OCI-LY3 (cell line): ENCODE measurements around the gene RAET1E.

ENCODE experiments used
- H2AFZ ChIP-seq: fragments of 200-600, 300-600 bp; shearing (Covaris generic); 2 replicates; pipeline ENCODE4 v1.6.0; 2014; ENCODE audit warnings: antibody characterized with exemption, low read depth, low read length
- H3K27ac ChIP-seq: fragments of 200-600, 300-600 bp; sonication (generic); 2 replicates; pipeline ENCODE4 v1.5.1; 2014; ENCODE audit warnings: mild to moderate bottlenecking, low read length, moderate library complexity, mixed read lengths
- H3K27me3 ChIP-seq: fragments of 200-600, 300-600 bp; sonication (generic); 2 replicates; pipeline ENCODE4 v1.6.1; 2014; ENCODE audit warnings: low read depth, low read length, mixed read lengths
- H3K36me3 ChIP-seq: fragments of 200-600, 300-600 bp; sonication (generic); replicated peaks from 2 replicates; pipeline ENCODE3; 2014; ENCODE audit warnings: low read depth, low read length, mixed read lengths
- H3K4me1 ChIP-seq: fragments of 300-600, 200-600 bp; sonication (generic); 2 replicates; pipeline ENCODE4 v1.6.1; 2014; ENCODE audit warnings: low read length, mixed read lengths
- H3K4me2 ChIP-seq: fragments of 200-600, 300-600 bp; sonication (generic); 2 replicates; pipeline ENCODE4 v1.6.1; 2014; ENCODE audit warnings: low read length, mixed read lengths
- H3K4me3 ChIP-seq: fragments of 300-600, 200-600 bp; sonication (generic); 2 replicates; pipeline ENCODE4 v1.5.1; 2014; ENCODE audit warnings: antibody characterized with exemption, mild to moderate bottlenecking, low read length, moderate library complexity
- H3K79me2 ChIP-seq: fragments of 300-600, 200-600 bp; shearing (Covaris generic); 2 replicates; pipeline ENCODE4 v1.6.1; 2014; ENCODE audit warnings: mild to moderate bottlenecking, low read length, mixed read lengths
- H3K9ac ChIP-seq: fragments of 300-600, 200-600 bp; shearing (Covaris generic); 2 replicates; pipeline ENCODE4 v1.6.0; 2014; ENCODE audit warnings: mild to moderate bottlenecking, low read length, moderate library complexity
- H3K9me3 ChIP-seq: fragments of 200-600, 300-600 bp; shearing (Covaris generic); 2 replicates; pipeline ENCODE4 v1.6.1; 2014; ENCODE audit warnings: low read length, mixed read lengths; ENCODE audit not compliant: insufficient read depth
- H4K20me1 ChIP-seq: fragments of 200-600, 300-600 bp; sonication (generic); 2 replicates; pipeline ENCODE4 v1.6.1; 2016; ENCODE audit warnings: low read length, mixed read lengths; ENCODE audit not compliant: insufficient read depth
- EZH2phosphoT487 ChIP-seq: fragments of 200-600 bp; shearing (Covaris generic); IDR thresholded peaks from 2 replicates; pipeline ENCODE4 v1.6.1; 2018; ENCODE audit warnings: antibody characterized with exemption, mixed run types, low read depth
- TF ChIP-seq, protein P1 (sequence below): fragments of 200-600, 300-600 bp; sonication (generic); IDR thresholded peaks from 2 replicates; pipeline ENCODE4 v1.5.1; 2014; ENCODE audit warnings: antibody characterized with exemption, low read length, low read depth

Gene RAET1E

DNA sequence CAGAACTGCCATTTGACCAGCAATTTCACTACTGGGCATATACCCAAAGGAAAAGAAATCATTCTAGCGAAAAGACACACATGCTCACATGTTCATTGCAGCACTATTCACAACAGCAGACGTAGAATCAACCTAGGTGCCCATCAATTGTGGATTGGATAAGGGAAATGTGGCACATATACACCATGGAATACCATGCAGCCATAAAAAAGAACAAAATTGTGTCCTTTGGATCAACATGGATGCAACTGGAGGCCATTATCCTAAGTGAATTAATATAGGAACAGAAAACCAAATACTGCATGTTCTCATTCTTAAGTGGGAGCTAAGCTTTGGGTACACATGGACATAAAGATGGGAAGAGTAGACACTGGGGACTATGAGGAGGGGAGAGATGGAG, 16.1 kb downstream of the RAET1E start:
- Histone ChIP-seq H3K4me1 (no peaks in the 10 kb centered on the region), H2AFZ (no peak overlapping the region), H3K79me2 (no peaks in the 10 kb centered on the region), H3K4me2 (no peak overlapping the region), H3K9ac (no peak overlapping the region), H3K27ac (no peak overlapping the region), H3K9me3 (no peaks in the 10 kb centered on the region), H4K20me1 (no peaks in the 10 kb centered on the region), H3K36me3 (no peaks in the 10 kb centered on the region), H3K27me3 (0 out of 2 replicates have a peak, but pooled peaks cover 3% of the 10 kb centered on the region), H3K4me3 (no peak overlapping the region)
- TF ChIP-seq EZH2phosphoT487: no peak
- TF ChIP-seq, protein P1, sequence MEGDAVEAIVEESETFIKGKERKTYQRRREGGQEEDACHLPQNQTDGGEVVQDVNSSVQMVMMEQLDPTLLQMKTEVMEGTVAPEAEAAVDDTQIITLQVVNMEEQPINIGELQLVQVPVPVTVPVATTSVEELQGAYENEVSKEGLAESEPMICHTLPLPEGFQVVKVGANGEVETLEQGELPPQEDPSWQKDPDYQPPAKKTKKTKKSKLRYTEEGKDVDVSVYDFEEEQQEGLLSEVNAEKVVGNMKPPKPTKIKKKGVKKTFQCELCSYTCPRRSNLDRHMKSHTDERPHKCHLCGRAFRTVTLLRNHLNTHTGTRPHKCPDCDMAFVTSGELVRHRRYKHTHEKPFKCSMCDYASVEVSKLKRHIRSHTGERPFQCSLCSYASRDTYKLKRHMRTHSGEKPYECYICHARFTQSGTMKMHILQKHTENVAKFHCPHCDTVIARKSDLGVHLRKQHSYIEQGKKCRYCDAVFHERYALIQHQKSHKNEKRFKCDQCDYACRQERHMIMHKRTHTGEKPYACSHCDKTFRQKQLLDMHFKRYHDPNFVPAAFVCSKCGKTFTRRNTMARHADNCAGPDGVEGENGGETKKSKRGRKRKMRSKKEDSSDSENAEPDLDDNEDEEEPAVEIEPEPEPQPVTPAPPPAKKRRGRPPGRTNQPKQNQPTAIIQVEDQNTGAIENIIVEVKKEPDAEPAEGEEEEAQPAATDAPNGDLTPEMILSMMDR: no peak

DNA sequence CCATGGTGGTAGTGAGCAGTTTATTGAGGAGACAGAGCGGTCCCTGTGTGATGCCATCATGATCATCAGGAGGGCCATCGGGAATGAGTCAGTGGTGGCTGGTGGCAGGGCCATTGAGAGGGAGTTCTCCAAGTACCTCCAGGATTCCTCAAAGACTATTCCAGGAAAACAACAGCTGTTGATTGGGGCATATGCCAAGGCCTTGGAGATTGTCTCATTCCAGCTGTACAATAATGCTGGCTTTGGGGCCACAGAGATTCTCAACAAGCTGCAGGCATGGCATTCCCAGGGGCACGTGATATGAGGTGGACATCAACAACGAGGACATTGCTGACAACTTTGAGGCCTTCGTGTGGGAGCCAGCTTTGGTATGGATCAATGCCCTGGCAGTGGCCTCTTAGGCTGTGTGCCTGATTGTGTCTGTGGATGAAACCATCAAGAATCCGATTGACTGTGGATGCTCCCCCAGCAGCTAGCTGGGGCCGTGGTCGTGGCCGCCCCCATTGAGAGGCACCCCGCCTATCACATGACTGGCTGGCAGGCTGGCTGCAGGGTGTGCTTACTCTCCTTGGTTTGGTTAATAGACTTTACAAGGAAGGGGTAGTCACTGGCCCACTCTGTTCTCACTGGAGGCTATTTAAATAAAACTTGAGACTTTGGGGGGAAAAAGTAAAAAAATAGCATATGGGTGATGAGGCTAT, 16.7 kb downstream of the RAET1E start:
- 0 out of 2 replicates have a peak, but pooled peaks cover 3% of the 10 kb centered on the region for H3K27me3 ChIP-seq
- no peaks in the 10 kb centered on the region for H3K36me3 ChIP-seq
- no peaks in the 10 kb centered on the region for H3K4me1 ChIP-seq
- H3K9me3 ChIP-seq: no peaks in the 10 kb centered on the region
- no peak overlapping the region for H3K9ac ChIP-seq
- H2AFZ ChIP-seq: no peak overlapping the region
- no peaks in the 10 kb centered on the region for H4K20me1 ChIP-seq
- no peak overlapping the region for H3K4me2 ChIP-seq
- no peak overlapping the region for H3K27ac ChIP-seq
- TF ChIP-seq EZH2phosphoT487: no peak
- TF ChIP-seq, protein P1: no peak
- no peak overlapping the region for H3K4me3 ChIP-seq
- H3K79me2 ChIP-seq: no peaks in the 10 kb centered on the region

GRCh38 chr6:149877659-149878058, 20.3 kb downstream of the RAET1E start:
- no peaks in the 10 kb centered on the region for H3K36me3 ChIP-seq
- H3K4me1 ChIP-seq: no peaks in the 10 kb centered on the region
- H3K27ac ChIP-seq: no peak overlapping the region
- H3K9me3 ChIP-seq: no peaks in the 10 kb centered on the region
- H4K20me1 ChIP-seq: no peaks in the 10 kb centered on the region
- H3K9ac ChIP-seq: no peak overlapping the region
- H2AFZ ChIP-seq: no peak overlapping the region
- H3K79me2 ChIP-seq: no peaks in the 10 kb centered on the region
- H3K4me2 ChIP-seq: no peak overlapping the region
- TF ChIP-seq, protein P1: no peak
- TF ChIP-seq EZH2phosphoT487: no peak
- H3K27me3 ChIP-seq: 0 out of 2 replicates have a peak, but pooled peaks cover 3% of the 10 kb centered on the region
- no peak overlapping the region for H3K4me3 ChIP-seq

DNA sequence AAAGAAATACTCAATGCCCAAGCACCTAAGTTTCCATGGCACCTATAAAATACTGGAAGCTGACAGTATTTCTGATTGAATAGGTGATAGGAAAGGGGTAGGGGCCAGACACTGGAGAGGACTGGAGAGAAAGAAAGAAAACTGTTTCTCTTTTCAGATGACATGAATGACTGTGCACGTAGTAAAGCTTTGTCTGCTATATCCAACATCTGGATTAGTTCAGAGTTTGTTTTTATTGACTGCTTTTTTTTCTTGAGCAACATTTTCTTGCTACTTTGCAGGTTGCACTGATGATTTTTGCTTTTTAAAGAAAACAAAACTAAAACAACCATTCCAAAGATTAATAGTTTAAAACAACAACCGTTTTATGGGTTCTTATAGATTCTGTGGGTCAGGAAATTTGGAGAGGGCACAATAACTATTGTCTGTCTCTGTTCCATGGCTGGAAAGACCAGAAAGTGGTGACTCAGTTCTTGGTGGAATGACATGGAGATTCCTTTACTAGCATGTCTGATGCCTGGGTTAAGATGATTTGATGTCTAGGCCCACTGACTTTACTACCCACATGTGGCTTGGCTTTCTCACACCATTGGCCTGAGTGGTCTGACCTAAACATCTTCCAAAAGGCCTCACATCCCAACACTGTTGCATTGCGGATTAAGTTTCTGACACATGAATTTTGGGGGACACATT, 21.5 kb downstream of the RAET1E start:
- Histone ChIP-seq H3K36me3 (no peaks in the 10 kb centered on the region), H3K27ac (no peak overlapping the region), H3K79me2 (no peaks in the 10 kb centered on the region), H3K4me3 (no peak overlapping the region), H4K20me1 (no peaks in the 10 kb centered on the region), H3K9me3 (no peaks in the 10 kb centered on the region), H3K9ac (no peak overlapping the region), H3K4me1 (no peaks in the 10 kb centered on the region), H2AFZ (no peak overlapping the region), H3K27me3 (0 out of 2 replicates have a peak, but pooled peaks cover 3% of the 10 kb centered on the region), H3K4me2 (no peak overlapping the region)
- TF ChIP-seq, protein P1: no peak
- TF ChIP-seq EZH2phosphoT487: no peak
